HG03439 (cell line): ENCODE measurements around the gene PKD2L1.
"Not testable (repeated sequence)": the region's sequence is repeated elsewhere in the genome, so short reads cannot be mapped to it uniquely, and the experiment has no call there.

Source experiments
- ATAC-seq: cut with Tn5 transposase; IDR thresholded peaks from one replicate; pipeline ENCODE4 v1.9.1; 2021; ENCODE audit warnings: mild to moderate bottlenecking, moderate library complexity; ENCODE audit not compliant: unreplicated experiment

Gene PKD2L1

DNA sequence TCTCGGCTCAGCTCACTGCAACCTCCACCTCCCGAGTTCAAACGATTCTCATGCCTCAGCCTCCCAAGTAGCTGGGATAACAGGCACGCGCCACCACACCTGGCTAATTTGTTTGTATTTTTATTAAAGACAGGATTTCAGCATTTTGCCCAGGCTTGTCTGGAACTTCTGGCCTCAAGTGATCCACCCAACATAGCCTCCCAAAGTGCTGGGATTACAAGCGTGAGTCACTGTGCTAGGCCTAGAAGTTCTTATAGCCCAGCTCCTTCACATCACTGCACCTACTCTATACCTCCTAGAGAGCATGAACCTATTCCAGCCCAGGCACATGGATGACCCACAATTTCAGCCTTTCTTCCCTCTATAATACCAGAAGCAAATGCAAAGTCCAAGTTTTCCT lies 42.3 kb downstream of the PKD2L1 start:
- no peak for ATAC-seq

DNA sequence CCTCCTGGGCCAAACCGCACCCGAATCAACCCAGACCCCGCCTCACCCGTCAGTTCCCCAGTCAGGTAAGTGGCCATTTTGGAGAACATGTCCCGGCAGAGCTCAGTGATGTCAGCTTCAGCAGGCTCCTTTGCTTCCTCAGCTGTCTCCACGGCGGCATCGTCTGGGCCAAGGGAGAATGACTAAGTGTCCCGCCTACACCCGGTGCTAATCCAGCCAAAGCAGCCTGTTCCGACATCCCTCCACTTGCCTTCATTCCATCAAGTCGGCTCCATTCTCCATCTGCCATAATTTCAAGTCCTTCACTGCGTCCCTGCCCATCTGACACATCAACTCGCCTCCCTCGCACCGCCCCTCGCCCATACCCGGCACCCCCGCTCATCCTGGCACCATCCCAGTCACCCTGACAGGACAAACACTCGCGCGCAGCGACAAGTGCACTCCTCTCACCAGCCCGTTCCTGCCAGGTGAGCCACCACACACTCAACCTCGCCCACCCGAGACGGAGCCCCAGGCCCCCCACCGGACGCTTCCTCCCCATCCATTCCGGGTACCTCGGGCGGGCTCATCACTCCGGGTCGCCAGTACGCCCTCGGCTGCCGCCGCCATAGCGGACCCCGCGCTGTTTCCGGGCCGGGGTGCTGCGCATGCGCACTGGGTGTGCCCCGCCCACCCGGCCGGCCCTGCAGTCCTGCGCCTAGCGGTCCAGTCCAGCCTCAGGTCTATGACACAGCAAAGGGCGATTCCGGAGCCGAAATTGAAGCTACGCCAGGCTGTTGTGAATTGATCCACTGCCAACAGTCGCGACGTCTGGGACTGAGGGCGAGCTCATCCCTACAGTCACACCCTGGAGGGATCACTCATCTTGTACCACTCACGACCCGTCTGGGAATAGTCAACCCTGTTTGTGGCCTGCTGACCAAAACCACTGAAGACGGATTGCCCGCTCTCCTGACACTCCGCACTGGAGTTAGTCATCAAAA lies 43.7 kb downstream of the PKD2L1 start, which contains the start of gene BLOC1S2:
Gene BLOC1S2 (minus strand): TSS at position 630 of the 983 bp plus-strand sequence. CDS start 21 bp downstream, at position 609.
- ATAC-seq = peak; percentile 95

DNA sequence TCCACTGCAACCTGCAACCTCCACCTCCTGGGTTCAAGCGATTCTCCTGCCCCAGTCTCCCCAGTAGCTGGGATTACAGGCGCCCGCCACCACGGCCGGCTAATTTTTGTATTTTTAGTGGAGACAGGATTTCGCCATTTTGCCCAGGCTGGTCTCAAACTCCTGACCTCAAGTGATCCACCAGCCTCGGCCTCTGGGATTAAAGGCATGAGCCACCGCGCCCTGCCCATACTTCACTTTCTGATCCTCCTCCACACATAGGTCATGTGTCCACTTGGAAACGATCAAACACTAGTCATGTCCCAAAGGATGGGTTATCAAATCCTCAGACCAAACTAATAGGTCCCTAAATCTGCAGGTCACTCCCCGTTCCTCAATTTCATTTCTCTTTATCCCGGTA lies 44.7 kb downstream of the PKD2L1 start:
- not testable (repeated sequence) for ATAC-seq

DNA sequence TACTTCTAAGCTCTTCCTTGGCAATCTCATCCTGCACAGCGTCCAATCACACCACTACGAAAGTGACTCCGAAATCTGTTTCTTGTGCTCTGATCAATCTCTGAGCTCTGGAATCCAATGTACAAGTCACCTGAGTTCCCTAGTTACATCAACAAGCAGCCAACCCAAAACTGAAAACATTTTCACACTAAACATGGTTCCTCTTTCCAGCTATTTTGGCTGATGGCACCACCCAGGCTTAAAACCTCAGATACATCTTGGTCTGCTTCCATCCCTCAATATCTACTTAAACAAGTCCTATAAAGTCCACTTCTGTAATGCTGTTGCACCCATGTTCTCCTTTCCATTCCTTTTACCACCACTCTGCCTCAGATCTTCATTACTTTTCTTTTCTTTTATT lies 47.1 kb downstream of the PKD2L1 start:
- no peak for ATAC-seq

DNA sequence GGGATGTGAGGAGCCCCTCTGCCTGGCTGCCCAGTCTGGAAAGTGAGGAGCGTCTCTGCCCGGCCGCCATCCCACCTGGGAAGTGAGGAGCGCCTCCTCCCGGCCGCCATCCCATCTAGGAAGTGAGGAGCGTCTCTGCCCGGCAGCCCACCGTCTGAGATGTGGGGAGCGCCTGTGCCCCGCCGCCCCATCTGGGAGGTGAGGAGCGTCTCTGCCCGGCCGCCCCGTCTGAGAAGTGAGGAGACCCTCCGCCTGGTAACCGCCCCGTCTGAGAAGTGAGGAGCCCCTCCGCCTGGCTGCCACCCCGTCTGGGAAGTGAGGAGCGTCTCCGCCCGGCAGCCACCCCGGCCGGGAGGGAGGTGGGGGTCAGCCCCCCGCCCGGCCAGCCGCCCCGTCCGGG lies 53.1 kb downstream of the PKD2L1 start:
- ATAC-seq = not testable (repeated sequence)

DNA sequence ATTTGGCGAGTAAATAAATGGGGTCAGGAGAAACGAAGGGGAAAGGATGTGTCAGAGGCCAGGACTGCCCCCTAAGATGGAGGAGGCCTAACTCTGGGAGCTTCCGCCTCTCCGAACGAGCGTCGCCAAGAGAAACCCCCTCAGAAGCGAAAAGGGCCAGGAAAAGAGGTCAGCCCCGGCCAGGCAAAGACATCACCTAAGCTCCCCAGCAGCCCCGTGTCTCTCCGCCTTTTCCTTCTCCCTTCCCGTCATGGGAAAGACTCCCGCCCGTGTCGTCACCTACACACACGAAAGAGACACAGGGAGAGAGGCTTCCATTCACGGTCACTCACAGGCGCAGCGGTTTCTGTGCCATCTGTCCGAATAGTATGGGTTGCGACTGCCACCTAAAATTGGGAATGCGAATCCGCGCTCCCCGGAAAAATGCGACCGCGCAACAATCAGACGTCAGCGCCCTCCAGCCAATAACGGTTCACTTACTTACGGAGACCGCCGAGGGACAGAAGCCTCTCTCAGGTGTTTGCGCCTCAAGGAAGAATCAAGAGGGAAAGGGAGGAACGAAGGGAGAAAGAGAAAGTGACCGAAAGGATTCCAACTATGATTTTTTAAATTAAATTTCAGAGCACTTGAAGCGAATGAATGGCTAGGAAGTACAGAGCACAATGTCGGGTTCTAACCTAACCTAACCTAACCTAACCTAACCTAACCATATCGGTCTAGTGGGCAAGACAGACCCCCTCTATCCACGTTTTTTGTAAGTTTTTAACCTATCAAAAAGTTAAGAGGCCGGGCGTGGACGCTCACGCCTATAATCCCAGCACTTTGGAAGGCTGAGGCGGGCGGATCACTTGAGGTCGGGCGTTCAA lies 62.6 kb downstream of the PKD2L1 start, which contains the start of gene CWF19L1:
Gene CWF19L1 (minus strand): TSS at position 400 of the 866 bp plus-strand sequence. CDS start 45 bp downstream, at position 355.
- peak; percentile 55 for ATAC-seq

DNA sequence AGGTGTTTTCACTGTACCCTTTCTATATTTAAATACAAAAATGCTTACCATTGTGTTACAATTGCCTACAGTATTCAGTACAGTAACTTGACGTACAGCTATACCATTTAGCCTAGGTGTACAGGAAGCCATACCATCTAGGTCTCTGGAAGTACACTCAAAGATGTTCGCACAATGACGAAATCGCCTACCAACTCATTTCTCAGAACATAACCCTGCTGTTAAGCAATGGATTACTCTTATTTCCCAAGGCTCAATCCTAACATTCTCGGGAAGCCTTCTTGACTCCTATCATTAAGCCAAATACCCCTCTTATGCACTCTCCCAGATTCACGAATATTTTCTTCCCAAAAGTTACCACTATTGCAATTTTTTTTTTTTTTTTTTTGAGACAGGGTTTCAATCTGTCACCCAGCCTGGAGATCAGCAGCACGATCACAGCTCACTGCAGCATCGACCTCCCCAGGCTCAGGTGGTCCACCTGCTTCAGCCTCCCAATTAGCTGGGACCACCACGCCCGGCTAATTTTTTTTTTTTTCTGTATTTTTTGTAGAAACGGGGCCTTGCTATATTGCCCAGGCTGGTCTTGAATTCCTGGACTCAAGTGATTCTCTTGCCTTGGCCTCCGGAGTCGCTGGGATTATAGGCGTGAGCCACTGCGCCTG lies 64.1 kb downstream of the PKD2L1 start:
- no peak for ATAC-seq

DNA sequence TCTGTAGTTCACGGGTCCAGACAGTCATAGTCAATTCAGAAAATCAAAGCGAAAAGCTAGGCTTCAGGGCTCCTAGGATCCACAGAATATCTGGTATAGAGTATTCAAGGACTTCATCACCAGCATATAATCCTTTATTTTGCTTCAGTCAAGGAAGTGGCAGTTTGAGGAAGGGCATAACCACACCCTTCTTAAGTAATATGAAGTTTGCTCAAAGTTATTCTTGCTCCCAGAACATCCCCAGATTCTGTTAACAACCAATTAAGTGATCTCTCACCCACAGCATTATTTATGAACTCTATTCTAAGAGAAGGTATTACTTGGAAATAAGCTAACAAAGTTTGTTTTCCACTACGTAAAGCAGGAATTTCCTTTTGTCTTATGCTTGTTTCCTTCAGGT lies 75.8 kb downstream of the PKD2L1 start:
- no peak for ATAC-seq

DNA sequence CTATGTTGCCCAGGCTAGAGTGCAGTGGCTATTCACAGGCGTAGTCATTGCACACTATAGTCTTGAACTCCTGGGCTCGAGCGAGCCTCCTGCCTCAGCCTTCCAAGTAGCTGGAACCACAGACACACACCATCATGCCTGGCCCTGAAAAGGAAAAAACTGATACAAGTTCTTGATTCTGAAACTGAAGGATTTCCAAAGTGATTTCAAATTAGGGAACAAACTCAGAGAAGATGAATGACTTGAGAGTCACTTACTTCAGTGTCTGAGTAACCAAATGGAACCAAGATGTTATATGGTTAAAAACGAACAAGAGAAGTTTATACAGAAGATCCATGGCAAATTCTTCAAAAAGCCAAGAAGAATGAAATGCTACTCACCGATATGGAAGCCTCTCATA lies 77.0 kb downstream of the PKD2L1 start:
- no peak for ATAC-seq

DNA sequence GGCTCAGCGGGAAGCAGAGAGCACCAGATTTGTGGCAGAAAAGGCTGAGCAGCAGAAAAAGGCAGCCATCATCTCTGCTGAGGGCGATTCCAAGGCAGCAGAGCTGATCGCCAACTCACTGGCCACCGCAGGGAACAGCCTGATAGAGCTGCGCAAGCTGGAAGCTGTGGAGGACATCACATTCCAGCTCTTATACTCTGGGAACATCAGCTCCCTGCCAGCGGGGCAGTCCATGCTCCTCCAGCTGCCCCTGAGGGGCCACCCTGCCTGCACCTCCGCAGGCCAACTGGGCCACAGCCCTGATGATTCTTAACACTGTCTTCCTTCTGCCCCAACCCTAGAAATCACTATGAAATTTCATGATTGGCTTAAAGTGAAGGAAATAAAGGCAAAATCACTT lies 81.2 kb downstream of the PKD2L1 start:
- ATAC-seq = no peak

DNA sequence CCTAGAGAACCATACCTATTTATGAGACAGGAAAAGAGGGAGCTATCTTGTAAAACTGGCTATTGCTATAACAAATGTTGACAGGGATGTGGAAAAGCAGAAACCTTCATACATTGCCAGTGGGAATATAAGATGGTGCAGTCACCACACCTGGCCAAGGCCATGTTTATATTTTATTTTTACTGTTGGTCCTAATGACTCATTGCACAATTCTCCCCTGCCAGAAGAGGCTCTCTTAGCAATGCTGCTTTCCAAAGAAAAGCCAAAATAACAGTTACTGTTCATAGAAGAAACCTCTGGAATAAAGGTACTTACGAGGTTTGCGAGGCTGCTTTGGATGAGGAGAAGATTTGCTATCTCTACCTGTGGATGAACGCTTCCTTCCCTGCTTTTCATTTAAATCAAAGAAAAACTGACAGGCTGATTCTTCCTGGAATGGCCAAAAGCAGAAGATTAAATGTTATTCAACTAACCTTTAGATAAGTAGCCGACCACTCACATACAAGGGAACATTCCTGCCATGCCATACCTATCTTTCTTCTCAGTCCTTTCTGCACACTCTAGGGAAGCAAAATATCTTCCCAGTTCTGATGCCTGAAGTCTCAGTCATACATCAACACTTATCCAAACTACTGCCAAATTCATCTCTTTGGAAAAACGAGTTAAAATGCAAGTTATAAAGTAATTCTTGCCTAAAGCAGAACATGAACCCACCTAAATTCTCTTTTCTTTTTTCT lies 84.4 kb downstream of the PKD2L1 start:
- no peak for ATAC-seq

DNA sequence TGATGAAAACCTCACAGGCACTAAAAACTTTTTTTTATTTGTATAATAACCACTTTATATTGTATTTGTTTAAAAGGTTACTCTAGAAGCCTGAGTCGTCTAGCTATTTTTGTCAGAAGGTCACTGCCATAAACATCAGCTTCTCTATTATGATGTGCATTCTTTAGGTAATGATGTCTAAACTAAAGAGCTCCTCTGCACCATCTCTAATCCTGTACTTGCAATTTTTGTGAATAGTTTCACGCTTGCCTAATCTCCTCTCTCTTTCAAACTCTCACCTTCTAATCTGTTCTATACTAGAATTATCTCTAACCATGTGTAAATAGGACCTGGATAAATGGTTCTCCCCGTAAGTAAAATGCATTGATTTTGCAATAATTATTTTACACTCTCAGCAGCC lies 90.2 kb downstream of the PKD2L1 start:
- no peak for ATAC-seq

DNA sequence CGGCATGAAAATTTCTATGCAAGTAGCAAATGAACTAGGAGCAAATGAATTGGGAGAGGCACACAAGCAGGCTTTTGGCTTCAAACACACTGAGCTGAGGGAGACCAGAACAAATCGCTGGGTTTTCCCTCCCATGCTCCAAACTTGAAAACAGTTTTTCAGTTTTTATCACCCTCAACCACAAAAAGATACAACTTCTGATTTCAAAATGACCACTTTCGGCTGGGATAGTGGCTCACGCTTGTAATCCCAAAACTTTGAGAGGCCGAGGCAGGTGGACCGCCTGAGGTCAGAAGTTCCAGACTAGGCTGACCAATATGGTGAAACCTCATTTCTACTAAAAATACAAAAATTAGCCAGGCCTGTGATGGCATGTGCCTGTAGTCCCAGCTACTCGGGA lies 91.6 kb downstream of the PKD2L1 start:
- ATAC-seq = no peak
